Mesendoderm (in vitro differentiated cells): ENCODE results near the gene GTSF1L.

ENCODE experiments used
- DNase-seq: peaks from one replicate; pipeline ENCODE4 v3.0.0; 2013
- H2AK5ac ChIP-seq: 2 replicates; pipeline ENCODE4 v1.6.1; 2013; ENCODE audit warnings: low read length, inconsistent platforms
- H2BK120ac ChIP-seq: 2 replicates; pipeline ENCODE4 v1.6.1; 2013; ENCODE audit warnings: low read depth, mild to moderate bottlenecking, low read length, moderate library complexity, mixed read lengths
- H2BK15ac ChIP-seq: replicated peaks from 2 replicates; pipeline ENCODE4 v1.6.1; 2013; ENCODE audit warnings: low read depth, mild to moderate bottlenecking, moderate library complexity
- H2BK5ac ChIP-seq: 2 replicates; pipeline ENCODE4 v1.6.1; 2013; ENCODE audit warnings: low read length, inconsistent platforms
- H3K18ac ChIP-seq: 2 replicates; pipeline ENCODE4 v1.6.1; 2013; ENCODE audit warnings: mild to moderate bottlenecking, low read length, mixed read lengths
- H3K23ac ChIP-seq: one replicate; pipeline ENCODE4 v1.6.1; 2013; ENCODE audit warnings: low read length
- H3K27ac ChIP-seq: 2 replicates; pipeline ENCODE4 v1.5.1; 2013; ENCODE audit warnings: low read depth, mild to moderate bottlenecking, inconsistent platforms, low read length, moderate library complexity
- H3K27me3 ChIP-seq: 2 replicates; pipeline ENCODE4 v1.6.1; 2013; ENCODE audit warnings: low read length, control low read depth, mild to moderate bottlenecking, inconsistent platforms; ENCODE audit not compliant: insufficient read depth, poor library complexity
- H3K36me3 ChIP-seq: 2 replicates; pipeline ENCODE4 v1.6.1; 2013; ENCODE audit warnings: low read length, inconsistent platforms; ENCODE audit not compliant: control insufficient read depth, insufficient read depth
- H3K4ac ChIP-seq: one replicate; pipeline ENCODE4 v1.6.1; 2013; ENCODE audit warnings: low read depth, mild to moderate bottlenecking, low read length, moderate library complexity
- H3K4me1 ChIP-seq: 2 replicates; pipeline ENCODE4 v1.6.1; 2013; ENCODE audit warnings: low read depth, low read length, inconsistent platforms; ENCODE audit not compliant: control insufficient read depth
- H3K4me2 ChIP-seq: 2 replicates; pipeline ENCODE4 v1.6.1; 2013; ENCODE audit warnings: low read length
- H3K4me3 ChIP-seq: 2 replicates; pipeline ENCODE4 v1.5.1; 2013; ENCODE audit warnings: mild to moderate bottlenecking, low read length
- H3K56ac ChIP-seq: one replicate; pipeline ENCODE4 v1.6.1; 2013; ENCODE audit warnings: low read length
- H3K79me1 ChIP-seq: 2 replicates; pipeline ENCODE4 v1.6.1; 2013; ENCODE audit warnings: low read length, inconsistent platforms
- H3K79me2 ChIP-seq: 2 replicates; pipeline ENCODE4 v1.6.1; 2013; ENCODE audit warnings: mild to moderate bottlenecking, low read length; ENCODE audit not compliant: control insufficient read depth, insufficient read depth
- H3K9ac ChIP-seq: 2 replicates; pipeline ENCODE4 v1.6.1; 2013; ENCODE audit warnings: low read length, inconsistent platforms
- H4K5ac ChIP-seq: one replicate; pipeline ENCODE4 v1.6.1; 2013; ENCODE audit warnings: low read length
- H4K8ac ChIP-seq: one replicate; pipeline ENCODE4 v1.6.1; 2013; ENCODE audit warnings: low read depth, mild to moderate bottlenecking, control low read depth, low read length, moderate library complexity
- WGBS: extraction: QIAGEN DNeasy Blood & Tissue Kit; methylation state at CpG from one replicate; pipeline ENCODE4 v1.1.7; 2013; ENCODE audit warnings: low lambda C conversion rate, missing lambda C conversion rate; ENCODE audit not compliant: insufficient coverage; ENCODE audit errors: extremely low coverage; 5-methylcytosine and 5-hydroxymethylcytosine counted together

Gene GTSF1L

DNA sequence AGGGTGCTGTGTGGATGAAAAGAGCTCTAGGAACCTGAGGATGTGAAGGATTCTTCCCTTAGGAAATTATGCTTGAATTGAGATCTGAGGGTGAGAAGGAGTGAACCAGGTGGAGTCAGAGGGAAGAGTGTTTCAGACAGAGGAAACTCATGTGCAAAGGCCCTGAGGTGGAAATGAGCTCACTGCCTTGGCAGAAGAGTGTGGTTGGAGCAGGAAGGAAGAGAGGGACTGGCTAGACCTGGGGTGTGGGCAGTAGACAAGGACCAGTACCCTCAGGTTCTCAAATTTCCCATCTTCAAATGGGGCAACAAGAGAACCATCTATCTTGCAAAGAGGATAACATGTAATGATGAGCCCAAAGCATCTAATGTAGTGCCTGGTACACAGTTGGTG is 24.0 kb upstream of the GTSF1L start:
- H3K18ac ChIP-seq: no peak overlapping the region
- no peak overlapping the region for H2BK15ac ChIP-seq
- no peak overlapping the region for H3K4me3 ChIP-seq
- no peak overlapping the region for H3K9ac ChIP-seq
- no peaks in the 10 kb centered on the region for H3K79me1 ChIP-seq
- H2BK5ac ChIP-seq: no peak overlapping the region
- no peaks in the 10 kb centered on the region for H3K79me2 ChIP-seq
- no peak overlapping the region for H3K23ac ChIP-seq
- no peaks in the 10 kb centered on the region for H3K36me3 ChIP-seq
- H3K56ac ChIP-seq: no peak overlapping the region
- H3K4me1 ChIP-seq: peaks cover 9% of the 10 kb centered on the region
- no peak overlapping the region for H3K4ac ChIP-seq
- no peak overlapping the region for H2AK5ac ChIP-seq
- H4K8ac ChIP-seq: no peak overlapping the region
- H4K5ac ChIP-seq: no peak overlapping the region
- no peaks in the 10 kb centered on the region for H3K27me3 ChIP-seq
- DNase-seq: no peak
- H3K27ac ChIP-seq: no peak overlapping the region
- no peak overlapping the region for H2BK120ac ChIP-seq
- H3K4me2 ChIP-seq: no peak overlapping the region

- H3K27me3 ChIP-seq: no peaks in the 10 kb centered on the region
- H3K79me1 ChIP-seq: no peaks in the 10 kb centered on the region
- H3K18ac ChIP-seq: no peak overlapping the region
- WGBS: no CpG with 5 or more reads among the region's 23 CpGs
- H3K79me2 ChIP-seq: no peaks in the 10 kb centered on the region
- H4K5ac ChIP-seq: no peak overlapping the region
- peak overlapping the region; percentile 8 for H3K56ac ChIP-seq
- peak; percentile 60 for DNase-seq
- H3K27ac ChIP-seq: no peak overlapping the region
- H2BK120ac ChIP-seq: no peak overlapping the region
- H3K4me3 ChIP-seq: no peak overlapping the region
- H3K36me3 ChIP-seq: no peaks in the 10 kb centered on the region
- no peak overlapping the region for H2BK5ac ChIP-seq
- peaks cover 14% of the 10 kb centered on the region for H3K4me1 ChIP-seq
- no peak overlapping the region for H3K4ac ChIP-seq
- H2BK15ac ChIP-seq: no peak overlapping the region
- no peak overlapping the region for H4K8ac ChIP-seq
- H3K9ac ChIP-seq: peak overlapping the region; percentile 36
- no peak overlapping the region for H3K23ac ChIP-seq
- no peak overlapping the region for H3K4me2 ChIP-seq
- no peak overlapping the region for H2AK5ac ChIP-seq
Measured at GRCh38 chr20:43749734-43750294, 23.0 kb upstream of the GTSF1L start.

- H4K5ac ChIP-seq: no peak overlapping the region
- H3K23ac ChIP-seq: no peak overlapping the region
- H2AK5ac ChIP-seq: no peak overlapping the region
- H2BK15ac ChIP-seq: no peak overlapping the region
- H3K4ac ChIP-seq: peak overlapping the region; percentile 1
- peaks cover 22% of the 10 kb centered on the region for H3K4me1 ChIP-seq
- H3K4me3 ChIP-seq: no peak overlapping the region
- H3K36me3 ChIP-seq: no peaks in the 10 kb centered on the region
- H3K27me3 ChIP-seq: no peaks in the 10 kb centered on the region
- no peak overlapping the region for H4K8ac ChIP-seq
- H3K56ac ChIP-seq: peak overlapping the region; percentile 76
- whole genome bisulfite sequencing: no CpG with 5 or more reads among the region's 1 CpG
- H3K27ac ChIP-seq: no peak overlapping the region
- H2BK5ac ChIP-seq: peak overlapping the region; percentile 41
- peak overlapping the region; percentile 19 for H3K9ac ChIP-seq
- H3K79me2 ChIP-seq: no peaks in the 10 kb centered on the region
- H3K18ac ChIP-seq: peak overlapping the region; percentile 88
- H3K79me1 ChIP-seq: no peaks in the 10 kb centered on the region
- H3K4me2 ChIP-seq: no peak overlapping the region
- no peak for DNase-seq
- H2BK120ac ChIP-seq: no peak overlapping the region
Measured at GRCh38 chr20:43748274-43748673, 21.5 kb upstream of the GTSF1L start.

DNA sequence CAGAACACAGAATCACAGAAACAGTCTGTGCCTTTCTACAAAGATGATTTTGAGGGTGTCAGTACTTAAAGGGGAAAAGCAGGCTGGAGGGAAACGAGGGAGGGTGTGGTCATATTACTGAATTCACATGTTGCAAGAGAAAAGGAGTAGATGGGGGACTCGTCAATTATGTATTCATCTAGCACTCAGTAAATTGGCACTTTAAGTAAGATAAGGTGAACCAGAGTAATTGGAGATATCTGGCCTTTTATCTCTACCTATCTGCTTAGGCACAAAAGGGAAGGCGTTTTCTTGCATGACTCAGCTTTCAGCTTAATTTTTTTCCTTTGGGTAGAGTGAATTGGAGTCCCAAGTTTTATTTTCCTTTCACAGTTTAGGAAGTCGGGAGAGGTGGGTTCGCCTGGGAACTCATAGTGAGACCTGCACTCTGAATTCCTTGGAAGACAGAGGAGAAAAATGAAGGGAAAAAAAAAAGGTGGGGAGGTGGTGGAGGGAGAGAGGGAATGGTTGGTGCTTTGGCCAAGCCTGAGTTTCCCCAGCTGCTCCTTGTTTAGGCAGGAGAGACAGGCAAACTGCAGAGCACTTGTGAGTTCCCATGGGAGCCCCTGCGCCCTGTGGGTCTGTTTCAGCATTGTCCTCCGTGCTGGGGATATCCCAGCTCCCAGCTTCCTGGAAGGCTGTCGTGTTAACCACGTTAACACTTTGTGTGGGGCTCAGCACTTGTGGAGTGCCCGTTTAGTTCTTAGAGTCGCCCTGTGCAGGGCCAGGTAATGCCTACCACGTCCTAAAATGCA is 19.7 kb upstream of the GTSF1L start:
- peak overlapping the region; percentile 58 for H2AK5ac ChIP-seq
- H4K8ac ChIP-seq: no peak overlapping the region
- H2BK15ac ChIP-seq: peak overlapping the region; percentile 39
- peak overlapping the region; percentile 57 for H3K23ac ChIP-seq
- no CpG with 5 or more reads among the region's 12 CpGs for WGBS
- H3K4ac ChIP-seq: peak overlapping the region; percentile 63
- H3K18ac ChIP-seq: peak overlapping the region; percentile 7
- H3K9ac ChIP-seq: peak overlapping the region; percentile 51
- no peaks in the 10 kb centered on the region for H3K27me3 ChIP-seq
- peak overlapping the region; percentile 89 for H3K27ac ChIP-seq
- no peak overlapping the region for H3K4me3 ChIP-seq
- no peaks in the 10 kb centered on the region for H3K36me3 ChIP-seq
- H3K79me2 ChIP-seq: no peaks in the 10 kb centered on the region
- H3K56ac ChIP-seq: peak overlapping the region; percentile 87
- DNase-seq: peak; percentile 77
- peak overlapping the region; percentile 97 for H2BK5ac ChIP-seq
- no peak overlapping the region for H3K4me2 ChIP-seq
- H3K79me1 ChIP-seq: no peaks in the 10 kb centered on the region
- H4K5ac ChIP-seq: no peak overlapping the region
- H3K4me1 ChIP-seq: peaks cover 22% of the 10 kb centered on the region
- peak overlapping the region; percentile 30 for H2BK120ac ChIP-seq

DNA sequence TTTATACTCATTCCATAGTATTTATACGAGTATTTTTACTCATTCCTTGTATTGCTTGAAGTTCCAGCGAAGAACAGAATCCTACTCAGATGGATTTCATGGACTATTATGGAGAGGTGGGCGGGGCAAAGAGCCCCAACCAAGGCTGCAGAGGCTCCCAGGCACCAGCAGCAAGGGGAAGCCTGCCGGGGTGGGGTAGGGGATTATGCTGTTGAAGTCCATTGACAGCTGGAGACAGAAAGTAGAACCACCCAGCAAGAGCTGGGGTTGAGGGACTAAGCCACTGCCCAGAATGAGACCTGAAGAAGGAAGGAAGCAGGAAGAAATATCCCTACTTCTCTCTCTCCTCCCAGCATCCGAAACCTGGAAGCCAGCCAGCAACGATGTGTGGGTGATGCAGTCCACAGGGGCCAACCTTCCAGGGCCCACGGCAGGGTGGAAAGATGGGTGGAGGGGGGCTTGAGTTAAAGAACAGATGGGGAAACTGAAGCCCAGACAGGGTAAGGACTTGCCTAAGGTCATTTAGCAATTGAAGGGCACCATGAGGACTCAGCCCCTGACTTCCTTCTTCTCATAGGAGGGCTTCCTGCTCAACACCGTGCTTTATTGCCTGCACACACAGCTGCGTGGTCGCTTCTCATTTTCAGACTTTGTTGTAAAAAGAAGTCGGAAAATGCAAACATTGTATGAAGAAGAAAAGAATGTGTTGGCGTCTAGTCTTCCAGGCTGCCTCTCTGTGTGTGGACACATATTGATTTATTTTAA is 18.3 kb upstream of the GTSF1L start:
- peaks cover 22% of the 10 kb centered on the region for H3K4me1 ChIP-seq
- no peak overlapping the region for H3K4me3 ChIP-seq
- no peaks in the 10 kb centered on the region for H3K79me1 ChIP-seq
- no peak overlapping the region for H4K8ac ChIP-seq
- H3K9ac ChIP-seq: peak overlapping the region; percentile 23
- H2BK5ac ChIP-seq: peak overlapping the region; percentile 69
- no peaks in the 10 kb centered on the region for H3K79me2 ChIP-seq
- H3K4ac ChIP-seq: no peak overlapping the region
- H3K18ac ChIP-seq: peak overlapping the region; percentile 19
- peak overlapping the region; percentile 88 for H2AK5ac ChIP-seq
- H4K5ac ChIP-seq: no peak overlapping the region
- no peak overlapping the region for H3K27ac ChIP-seq
- H3K23ac ChIP-seq: no peak overlapping the region
- no peak overlapping the region for H2BK15ac ChIP-seq
- H2BK120ac ChIP-seq: peak overlapping the region; percentile 83
- H3K4me2 ChIP-seq: no peak overlapping the region
- peak overlapping the region; percentile 73 for H3K56ac ChIP-seq
- no CpG with 5 or more reads among the region's 12 CpGs for WGBS
- no peaks in the 10 kb centered on the region for H3K36me3 ChIP-seq
- H3K27me3 ChIP-seq: no peaks in the 10 kb centered on the region
- DNase-seq: peak; percentile 46
